ENCODE measurements around the gene PCSK2.

The PCSK2 gene

DNA sequence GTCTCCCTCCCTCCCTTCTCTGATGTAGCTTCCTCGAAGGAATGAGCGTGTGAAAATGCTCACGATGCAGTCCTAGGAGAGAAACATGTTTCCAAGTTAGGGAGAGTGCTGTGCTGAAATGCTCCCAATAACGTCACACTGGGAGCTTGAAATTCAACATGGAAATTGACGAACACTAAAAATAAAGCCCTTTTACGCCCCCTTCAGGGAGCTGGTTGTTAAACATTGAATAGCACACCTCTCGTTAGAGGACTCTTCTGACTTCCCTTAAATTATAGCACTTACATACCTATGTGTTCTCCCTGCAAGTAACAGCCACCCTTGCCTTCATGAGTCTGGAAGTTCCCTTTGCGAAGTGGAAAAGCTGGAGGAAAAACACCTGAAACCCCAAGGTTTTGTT is 215.7 kb downstream of the PCSK2 start:
- DNase-seq (ENCODE audit: extremely low read depth in 1 of 2, low read depth in 1 of 2), result no peak

- no peak for DNase-seq (ENCODE audit: extremely low read depth in 1 of 2, low read depth in 1 of 2)
Observed at GRCh38 chr20:17443131-17443858, 216.5 kb downstream of the PCSK2 start.

- no peak for DNase-seq (ENCODE audit: extremely low read depth in 1 of 2, low read depth in 1 of 2)
Observed at GRCh38 chr20:17444091-17444490, 217.3 kb downstream of the PCSK2 start.

DNA sequence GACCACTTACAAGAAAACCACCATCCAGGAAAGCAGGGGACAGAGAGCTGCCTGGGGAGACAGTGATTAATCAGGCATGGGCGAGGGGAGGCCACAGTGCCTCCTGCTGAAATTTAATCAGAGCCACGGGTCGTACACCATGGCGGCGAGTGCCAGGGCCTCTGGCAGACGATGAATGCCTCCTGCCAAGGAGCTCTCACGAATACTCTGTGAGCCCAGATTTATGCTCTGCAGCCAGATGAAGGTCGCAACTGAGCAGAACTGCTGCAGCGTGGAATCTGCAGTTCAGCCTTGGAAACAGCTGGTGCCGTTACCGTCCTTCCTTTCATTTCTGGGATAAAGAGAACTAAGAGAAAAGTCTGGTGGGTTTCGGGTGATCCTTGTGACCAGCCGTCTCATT is 218.7 kb downstream of the PCSK2 start:
- DNase-seq (ENCODE audit: extremely low read depth in 1 of 2, low read depth in 1 of 2), result no peak

GRCh38 chr20:17446171-17446570 is 219.3 kb downstream of the PCSK2 start:
- DNase-seq (ENCODE audit: extremely low read depth in 1 of 2, low read depth in 1 of 2), result no peak

DNA sequence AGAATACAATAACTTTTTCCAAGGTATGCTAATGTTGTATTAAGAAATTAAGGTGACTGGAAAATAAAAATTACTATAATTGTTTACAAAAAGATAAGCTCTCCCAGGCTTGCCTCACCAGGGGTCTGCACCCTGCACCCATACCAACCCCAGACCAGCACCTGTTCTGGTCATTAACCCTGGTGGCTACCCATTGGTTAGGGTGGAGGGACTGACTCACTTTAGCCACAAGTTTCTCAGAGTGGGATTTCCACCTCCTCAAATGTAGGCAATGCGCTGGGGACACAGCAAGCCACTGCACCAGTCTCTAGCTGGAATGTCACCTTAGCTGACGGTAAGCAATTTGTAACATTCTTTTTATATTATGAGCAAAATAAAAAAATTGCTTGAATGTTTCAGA is 221.2 kb downstream of the PCSK2 start:
- DNase-seq (ENCODE audit: extremely low read depth in 1 of 2, low read depth in 1 of 2), result no peak

- DNase-seq (ENCODE audit: extremely low read depth in 1 of 2, low read depth in 1 of 2), result no peak
Observed at GRCh38 chr20:17449031-17449430, 222.2 kb downstream of the PCSK2 start.

- DNase-seq (ENCODE audit: extremely low read depth in 1 of 2, low read depth in 1 of 2), result no peak
Observed at GRCh38 chr20:17452441-17452840, 225.6 kb downstream of the PCSK2 start.

DNA sequence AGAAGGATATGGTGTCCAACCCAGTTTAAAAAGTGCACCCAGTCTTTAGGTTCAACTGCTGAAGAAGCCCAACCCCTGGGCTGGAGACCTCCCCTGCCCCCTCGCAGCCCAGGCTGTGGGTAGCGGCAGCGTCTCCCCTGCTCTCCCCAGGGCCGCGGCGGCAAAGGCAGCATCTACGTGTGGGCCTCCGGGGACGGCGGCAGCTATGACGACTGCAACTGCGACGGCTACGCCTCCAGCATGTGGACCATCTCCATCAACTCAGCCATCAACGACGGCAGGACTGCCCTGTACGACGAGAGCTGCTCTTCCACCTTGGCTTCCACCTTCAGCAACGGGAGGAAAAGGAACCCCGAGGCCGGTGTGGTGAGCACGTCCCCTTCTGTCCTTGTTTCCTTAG is 226.8 kb downstream of the PCSK2 start:
- DNase-seq (ENCODE audit: extremely low read depth in 1 of 2, low read depth in 1 of 2), result no peak

DNA sequence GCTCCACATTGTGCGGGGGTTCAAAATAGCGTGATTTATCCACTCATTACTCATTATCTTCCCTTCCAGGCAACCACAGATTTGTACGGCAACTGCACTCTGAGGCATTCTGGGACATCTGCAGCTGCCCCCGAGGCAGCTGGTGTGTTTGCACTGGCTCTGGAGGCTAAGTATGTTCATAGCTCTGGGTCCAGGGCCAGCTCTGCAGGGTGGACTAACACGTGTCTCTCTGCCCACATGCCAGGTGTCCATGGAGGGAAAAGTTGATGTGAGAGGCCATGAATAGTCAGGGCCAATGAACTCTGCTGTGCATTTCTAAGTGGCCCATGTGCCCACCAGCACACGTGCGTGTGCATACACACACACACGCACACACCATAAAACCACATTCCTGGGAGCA is 229.4 kb downstream of the PCSK2 start:
- DNase-seq (ENCODE audit: extremely low read depth in 1 of 2, low read depth in 1 of 2), result no peak

- DNase-seq (ENCODE audit: extremely low read depth in 1 of 2, low read depth in 1 of 2), result no peak
Observed at GRCh38 chr20:17457079-17457478, 230.2 kb downstream of the PCSK2 start.

DNA sequence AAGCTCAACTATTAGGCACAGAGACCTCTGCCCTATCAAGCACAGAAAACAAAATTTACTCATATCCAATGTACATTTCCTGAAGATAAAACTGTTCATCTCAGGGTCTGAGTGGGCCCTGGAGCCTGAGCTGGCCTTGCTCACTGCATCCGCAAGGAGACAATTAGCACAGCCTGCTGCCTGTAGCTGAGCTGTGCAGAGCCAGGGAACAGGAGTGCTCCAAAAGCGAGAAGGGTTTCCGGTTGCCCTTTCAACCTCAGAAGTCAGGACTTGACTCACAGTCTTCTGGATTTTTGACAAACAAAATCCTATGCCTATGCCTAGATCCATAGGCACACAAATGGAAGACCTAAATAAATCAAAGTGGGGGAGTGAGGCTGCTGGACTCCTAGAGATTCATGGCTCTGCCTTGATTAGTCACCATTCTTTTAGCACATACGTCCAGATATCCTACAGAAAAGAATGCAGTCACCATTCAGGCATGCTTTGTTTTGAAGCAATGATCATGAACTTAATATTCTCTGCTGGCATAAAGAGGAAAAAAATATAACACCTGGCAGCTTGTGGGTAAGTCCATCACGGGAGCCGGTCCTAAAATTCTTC is 230.8 kb downstream of the PCSK2 start:
- no peak for DNase-seq (ENCODE audit: extremely low read depth in 1 of 2, low read depth in 1 of 2)

DNA sequence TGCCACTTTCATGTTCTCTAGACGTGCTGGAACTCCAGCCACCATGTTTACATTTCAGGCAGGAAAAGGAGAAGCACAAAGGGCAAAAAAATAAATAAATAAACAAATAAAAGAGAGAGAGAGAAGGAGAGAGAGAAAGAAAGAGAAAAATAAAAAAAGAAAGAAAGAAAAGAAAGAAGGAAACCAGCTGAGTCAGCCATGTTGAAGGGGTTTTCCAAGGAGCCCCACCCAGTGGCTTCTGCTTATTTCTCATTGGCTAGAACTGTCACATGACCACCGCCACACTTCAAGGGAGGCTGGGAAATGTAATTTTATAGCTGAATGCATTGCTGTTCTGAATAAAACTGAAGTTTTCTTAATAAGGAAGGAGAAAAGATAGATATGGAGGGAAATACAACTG is 233.3 kb downstream of the PCSK2 start:
- DNase-seq (ENCODE audit: extremely low read depth in 1 of 2, low read depth in 1 of 2), result no peak

DNA sequence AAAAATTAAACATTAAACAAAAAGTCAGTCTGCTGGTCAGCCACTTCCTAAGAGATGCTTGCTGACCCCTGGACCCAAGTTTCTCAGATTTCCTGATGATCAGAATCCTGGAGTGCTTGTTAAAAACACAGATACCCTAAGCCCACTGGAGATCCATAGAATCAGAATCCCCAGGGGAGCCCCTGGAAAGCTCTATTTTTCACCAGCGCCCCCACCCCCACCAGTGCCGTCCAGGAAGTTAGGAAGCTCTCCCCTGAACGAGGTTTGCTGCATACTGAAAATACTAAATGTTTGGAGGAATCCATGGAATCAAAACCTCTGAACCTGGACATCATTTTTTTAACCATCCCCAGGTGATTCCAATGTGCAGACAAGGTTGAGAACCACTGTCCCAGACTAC is 235.1 kb downstream of the PCSK2 start:
- no peak for DNase-seq (ENCODE audit: extremely low read depth in 1 of 2, low read depth in 1 of 2)

DNA sequence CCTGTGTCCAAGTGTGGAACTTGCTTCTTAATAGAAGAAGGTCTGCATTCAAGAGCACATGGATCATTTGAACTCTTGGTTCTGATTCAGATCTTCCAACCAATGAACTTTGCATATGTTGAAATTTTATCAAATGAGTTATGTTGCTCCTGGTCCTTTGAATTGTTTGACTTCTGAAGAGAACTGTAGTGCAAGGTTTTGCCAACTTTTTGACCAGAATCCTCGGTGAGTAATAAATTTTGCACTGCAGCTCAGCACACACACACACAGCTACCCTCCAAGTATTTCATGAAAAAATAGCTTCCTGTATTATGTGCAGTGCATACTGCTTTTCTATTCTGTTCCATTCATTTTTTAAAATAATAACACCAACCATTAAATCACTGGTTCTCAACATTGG is 236.9 kb downstream of the PCSK2 start:
- DNase-seq (ENCODE audit: extremely low read depth in 1 of 2, low read depth in 1 of 2), result no peak

DNA sequence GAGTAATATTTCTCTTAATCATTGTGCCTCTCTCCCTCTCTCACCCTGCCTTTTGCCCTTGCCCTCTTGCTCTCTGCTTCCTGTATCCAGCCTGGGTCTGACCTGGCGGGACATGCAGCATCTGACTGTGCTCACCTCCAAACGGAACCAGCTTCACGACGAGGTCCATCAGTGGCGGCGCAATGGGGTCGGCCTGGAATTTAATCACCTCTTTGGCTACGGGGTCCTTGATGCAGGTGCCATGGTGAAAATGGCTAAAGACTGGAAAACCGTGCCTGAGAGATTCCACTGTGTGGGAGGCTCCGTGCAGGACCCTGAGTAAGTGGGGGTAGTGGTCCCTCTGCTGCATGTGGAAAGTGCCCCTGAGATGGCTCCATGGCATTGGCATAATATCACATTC is 238.4 kb downstream of the PCSK2 start:
- no peak for DNase-seq (ENCODE audit: extremely low read depth in 1 of 2, low read depth in 1 of 2)

DNA sequence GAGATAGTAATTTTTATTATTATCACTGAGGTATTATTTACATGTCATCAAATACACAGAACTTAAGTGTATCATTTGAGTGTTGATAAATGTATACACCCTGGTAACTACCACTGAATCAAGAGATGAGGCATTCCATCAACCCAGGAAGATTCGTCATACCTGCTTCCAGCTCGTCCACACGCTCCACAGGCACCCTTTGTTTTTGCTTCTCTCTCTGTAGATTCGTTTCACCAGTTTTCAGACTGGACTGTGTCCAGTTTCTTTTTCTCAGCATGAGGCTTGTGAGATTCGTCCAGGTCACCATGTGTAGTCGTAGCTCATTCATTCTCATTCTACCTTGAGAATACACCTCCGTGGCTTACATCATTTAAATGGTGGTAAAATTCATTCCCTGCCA is 239.8 kb downstream of the PCSK2 start:
- no peak for DNase-seq (ENCODE audit: extremely low read depth in 1 of 2, low read depth in 1 of 2)

DNA sequence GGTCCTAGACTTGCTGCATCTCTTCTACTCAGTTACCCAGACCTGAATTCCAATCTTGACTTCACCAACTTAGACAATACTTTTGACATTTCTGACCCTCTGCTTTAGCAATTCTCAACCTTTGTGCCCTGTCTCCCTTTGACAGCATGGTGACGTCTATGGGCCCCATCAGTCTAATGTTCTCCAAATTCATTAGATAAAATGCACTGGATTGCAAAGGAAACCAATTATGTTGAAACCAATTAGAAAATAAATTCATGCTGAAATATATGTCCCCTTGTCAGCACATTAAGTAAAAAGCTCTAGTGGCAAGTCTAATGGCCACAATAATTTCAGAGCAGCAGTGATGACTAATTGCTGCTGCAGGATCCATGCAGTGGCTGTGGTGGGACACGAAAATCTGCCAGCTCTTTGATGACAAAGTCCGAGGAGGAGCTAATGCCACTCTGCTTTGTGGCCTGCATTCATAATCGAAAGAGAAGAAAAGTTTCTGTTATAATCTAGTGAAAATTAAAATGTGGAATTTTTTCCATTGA is 240.3 kb downstream of the PCSK2 start:
- no peak for DNase-seq (ENCODE audit: extremely low read depth in 1 of 2, low read depth in 1 of 2)

DNA sequence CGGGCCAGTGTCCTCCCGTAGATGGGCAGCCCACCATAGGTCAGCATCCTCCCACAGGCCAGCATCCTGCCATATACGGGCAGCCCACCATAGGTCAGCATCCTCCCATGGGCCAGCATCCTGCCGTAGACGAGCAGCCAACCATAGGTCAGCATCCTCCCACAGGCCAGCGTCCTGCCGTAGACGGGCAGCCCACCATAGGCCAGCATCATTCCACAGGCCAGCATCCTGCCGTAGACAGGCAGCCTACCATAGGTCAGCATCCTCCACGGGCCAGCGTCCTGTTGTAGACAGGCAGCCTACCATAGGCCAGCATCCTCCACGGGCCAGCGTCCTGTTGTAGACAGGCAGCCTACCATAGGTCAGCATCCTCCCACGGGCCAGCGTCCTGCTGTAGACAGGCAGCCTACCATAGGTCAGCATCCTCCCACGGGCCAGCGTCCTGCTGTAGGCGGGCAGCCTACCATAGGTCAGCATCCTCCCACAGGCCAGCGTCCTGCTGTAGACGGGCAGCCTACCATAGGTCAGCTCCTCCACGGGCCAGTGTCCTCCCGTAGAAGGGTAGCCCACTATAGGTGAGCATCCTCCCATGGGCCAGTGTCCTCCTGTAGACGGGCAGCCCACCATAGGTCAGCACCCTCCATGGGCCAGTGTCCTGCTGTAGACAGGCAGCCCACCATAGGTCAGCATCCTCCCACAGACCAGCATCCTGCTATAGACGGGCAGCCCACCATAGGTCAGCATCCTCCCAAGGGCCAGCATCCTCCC is 241.4 kb downstream of the PCSK2 start:
- no peak for DNase-seq (ENCODE audit: extremely low read depth in 1 of 2, low read depth in 1 of 2)

DNA sequence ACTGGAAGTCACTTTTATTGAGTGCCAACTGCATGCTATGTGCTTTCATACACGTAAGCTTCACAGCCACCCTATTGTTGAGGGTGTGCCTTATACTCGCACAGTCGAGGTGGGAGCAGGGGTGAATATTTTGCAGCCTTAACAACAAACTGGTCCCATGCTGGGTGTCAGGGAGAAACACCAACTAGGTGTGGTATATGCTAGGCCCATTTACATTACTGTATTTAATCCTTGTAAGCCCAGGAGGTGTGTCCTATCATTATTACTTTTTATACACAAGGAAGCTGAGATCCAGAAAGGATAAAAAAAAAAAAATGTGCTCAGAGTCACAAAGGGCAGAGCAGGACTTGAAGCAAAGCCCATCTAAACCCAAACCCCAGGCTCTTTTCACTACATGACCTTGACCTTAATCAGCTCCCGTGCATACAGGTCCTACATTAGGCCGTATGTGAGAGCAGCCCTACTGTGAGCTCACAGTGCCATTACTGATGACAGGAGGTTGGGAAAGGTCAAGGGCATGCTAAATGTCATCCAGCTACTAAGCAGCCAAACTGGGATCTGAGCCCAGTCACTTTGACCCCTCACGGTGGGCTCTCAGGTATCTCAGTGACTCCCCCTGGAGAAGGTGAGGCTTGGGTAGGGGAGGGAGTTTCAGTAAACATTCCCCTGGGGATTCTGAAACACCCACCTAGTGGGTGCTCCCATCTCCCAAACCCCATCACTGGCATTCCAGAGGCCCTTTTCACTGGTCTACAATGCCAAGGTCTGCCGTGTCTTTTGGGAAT is 242.6 kb downstream of the PCSK2 start:
- no peak for DNase-seq (ENCODE audit: extremely low read depth in 1 of 2, low read depth in 1 of 2)

DNA sequence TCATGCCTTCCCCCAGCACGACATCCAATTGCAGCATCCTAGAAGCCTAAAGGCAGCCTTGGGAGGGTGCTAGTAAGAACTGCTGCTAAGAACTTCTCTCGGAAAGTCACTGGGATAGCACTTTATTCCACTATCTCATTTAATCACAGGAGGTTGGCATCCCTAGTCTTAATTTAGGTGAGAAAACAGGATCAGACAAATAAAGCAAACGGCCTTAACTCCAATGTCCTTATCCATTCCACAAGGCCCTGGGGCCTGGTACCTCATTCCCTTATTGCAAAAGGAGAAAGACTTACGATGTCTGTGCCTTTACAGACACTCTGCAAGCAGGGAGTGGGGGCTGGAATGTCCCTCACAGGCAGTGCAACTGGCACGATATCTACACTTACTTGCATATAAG is 243.7 kb downstream of the PCSK2 start:
- DNase-seq (ENCODE audit: extremely low read depth in 1 of 2, low read depth in 1 of 2), result no peak

Measured in stimulated activated CD8-positive, alpha-beta memory T cell treated with anti-CD3 and anti-CD28 coated beads, Interleukin-7, amount 100 ng/mL, for 48 hours (primary cell).